ENCODE results near the gene TLL1. TPM values are rescaled to one million over a fixed set of nuclear protein-coding genes. Genes with fewer than 3 reads are reported as not detected.

TLL1 gene
- total RNA-seq, 1 experiment from 2014 or later = 0.37 TPM

DNA sequence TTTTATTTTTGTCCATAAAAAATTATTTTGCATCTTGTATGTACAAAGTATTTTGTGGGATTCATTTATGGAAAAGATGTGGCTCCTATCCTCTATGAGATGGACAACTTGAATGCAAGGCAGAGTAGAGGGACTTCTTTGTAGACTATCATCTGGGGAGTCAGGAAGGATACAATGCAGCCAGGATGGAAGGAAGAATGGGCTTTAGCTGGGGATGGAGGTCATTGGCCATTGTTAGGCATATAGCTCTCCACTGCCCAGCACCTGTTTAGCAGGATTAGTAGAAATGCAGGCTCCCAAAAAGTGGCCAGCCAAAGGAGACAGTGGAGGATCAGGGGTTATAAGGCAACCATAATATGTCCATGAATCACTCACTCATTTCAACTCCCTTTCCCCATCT, 5.1 kb upstream of the TLL1 start:
- no peak overlapping the region for H2AFZ ChIP-seq (ENCODE audit: low read depth, low read length, poor library complexity, severe bottlenecking)
- no peaks in the 10 kb centered on the region for H3K27me3 ChIP-seq (ENCODE audit: insufficient read depth, low read length)
- H3K9ac ChIP-seq (ENCODE audit: low read length) = no peak overlapping the region
- no peaks in the 10 kb centered on the region for H3K9me3 ChIP-seq (ENCODE audit: control insufficient read depth in 1 of 2, insufficient read depth in 1 of 2, low read depth in 1 of 2, low read length in 2 of 2)
- ChIA-PET CTCF (no interaction called here), RAD21 (ENCODE audit: low non-redundant PET in 1 of 2, low total read pairs in 2 of 2, uncharacterized antibody in 2 of 2, unreplicated experiment in 2 of 2) (no interaction called here), POLR2A (no interaction called here)
- intact Hi-C loops (cut with micrococcal nuclease) = no loop called here
- BruUV-seq (replicated peaks) = no TSS peak
- H3K9me2 ChIP-seq (ENCODE audit: insufficient read depth) = no peaks in the 10 kb centered on the region
- H3K36me3 ChIP-seq (ENCODE audit: control insufficient read depth in 1 of 2, insufficient read depth in 2 of 2, low read length in 2 of 2) = no peaks in the 10 kb centered on the region
- H3K4me3 ChIP-seq (replicated peaks in 1 of 2; ENCODE audit: low read depth in 1 of 2, low read length in 2 of 2) = no peak overlapping the region
- TF ChIP-seq RAD21 (IDR thresholded peaks at IDR 0.05; ENCODE audit: low read depth) = no peak
- TF ChIP-seq, protein P1, sequence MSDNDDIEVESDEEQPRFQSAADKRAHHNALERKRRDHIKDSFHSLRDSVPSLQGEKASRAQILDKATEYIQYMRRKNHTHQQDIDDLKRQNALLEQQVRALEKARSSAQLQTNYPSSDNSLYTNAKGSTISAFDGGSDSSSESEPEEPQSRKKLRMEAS (IDR thresholded peaks at IDR 0.05) = no peak
- no peak for TF ChIP-seq POLR2A (IDR thresholded peaks at IDR 0.05; ENCODE audit: borderline replicate concordance, extremely low read depth, insufficient read depth, insufficient read length)
- no peak overlapping the region for H3K27ac ChIP-seq (ENCODE audit: low read depth, low read length)
- H4K20me1 ChIP-seq (ENCODE audit: insufficient read depth) = no peaks in the 10 kb centered on the region
- peaks cover 6 to 11% of the 10 kb centered on the region in 2 experiments; a peak in 3 of 4 replicates for H3K4me1 ChIP-seq (ENCODE audit: control insufficient read depth in 1 of 2, insufficient read depth in 2 of 2, low read length in 2 of 2)
- no peaks in the 10 kb centered on the region for H3K79me2 ChIP-seq (ENCODE audit: insufficient read depth, low read length)
- DNase-seq (ENCODE audit: low read depth, low spot score) = no peak
- no peak for ATAC-seq
- H3K4me2 ChIP-seq (ENCODE audit: low read length) = no peak overlapping the region

DNA sequence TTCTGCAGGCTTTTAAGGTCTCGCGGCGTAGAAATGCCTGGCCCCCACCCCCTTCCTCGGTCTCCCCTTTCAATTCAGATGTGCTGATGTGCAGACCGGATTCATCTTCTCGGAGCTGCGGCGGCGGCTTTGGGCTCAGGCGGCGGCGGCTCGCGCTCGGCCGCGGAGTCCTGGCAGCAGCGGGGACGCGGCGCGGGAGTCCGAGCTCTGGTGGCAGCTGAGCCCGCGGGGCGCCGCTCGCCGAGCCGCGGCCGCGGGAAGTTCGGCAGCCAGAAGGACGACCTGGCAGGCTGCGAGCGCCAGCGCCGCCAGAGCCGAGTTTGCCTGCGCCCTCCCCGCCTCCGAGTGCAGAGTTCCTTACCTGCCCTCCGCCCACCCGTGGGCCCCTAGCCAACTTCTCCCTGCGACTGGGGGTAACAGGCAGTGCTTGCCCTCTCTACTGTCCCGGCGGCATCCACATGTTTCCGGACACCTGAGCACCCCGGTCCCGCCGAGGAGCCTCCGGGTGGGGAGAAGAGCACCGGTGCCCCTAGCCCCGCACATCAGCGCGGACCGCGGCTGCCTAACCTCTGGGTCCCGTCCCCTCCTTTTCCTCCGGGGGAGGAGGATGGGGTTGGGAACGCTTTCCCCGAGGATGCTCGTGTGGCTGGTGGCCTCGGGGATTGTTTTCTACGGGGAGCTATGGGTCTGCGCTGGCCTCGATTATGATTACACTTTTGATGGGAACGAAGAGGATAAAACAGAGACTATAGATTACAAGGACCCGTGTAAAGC, 448 bp downstream of the TLL1 start:
- peak overlapping the region; percentile 100 for H2AFZ ChIP-seq (ENCODE audit: low read depth, low read length, poor library complexity, severe bottlenecking)
- H3K4me2 ChIP-seq (ENCODE audit: low read length) = peak overlapping the region; percentile 95
- no TSS peak for BruUV-seq (replicated peaks)
- H3K9me2 ChIP-seq (ENCODE audit: insufficient read depth) = no peaks in the 10 kb centered on the region
- DNase-seq (ENCODE audit: low read depth, low spot score) (no peak), ATAC-seq (peak; percentile 65)
- H3K79me2 ChIP-seq (ENCODE audit: insufficient read depth, low read length) = no peaks in the 10 kb centered on the region
- no peaks in the 10 kb centered on the region for H3K9me3 ChIP-seq (ENCODE audit: control insufficient read depth in 1 of 2, insufficient read depth in 1 of 2, low read depth in 1 of 2, low read length in 2 of 2)
- H3K27ac ChIP-seq (ENCODE audit: low read depth, low read length) = peak overlapping the region; percentile 31; the same call in 1 of the 2 replicates
- no peaks in the 10 kb centered on the region for H4K20me1 ChIP-seq (ENCODE audit: insufficient read depth)
- peak overlapping the region; percentile 62 to 69 for H3K4me3 ChIP-seq (replicated peaks in 1 of 2; ENCODE audit: low read depth in 1 of 2, low read length in 2 of 2)
- H3K9ac ChIP-seq (ENCODE audit: low read length) = peak overlapping the region; percentile 48
- H3K4me1 ChIP-seq (ENCODE audit: control insufficient read depth in 1 of 2, insufficient read depth in 2 of 2, low read length in 2 of 2) = peaks cover 6 to 26% of the 10 kb centered on the region in 2 experiments; a peak in 3 of 4 replicates
- ChIA-PET RAD21 (ENCODE audit: low non-redundant PET in 1 of 2, low total read pairs in 2 of 2, uncharacterized antibody in 2 of 2, unreplicated experiment in 2 of 2) (no interaction called here), POLR2A (interaction anchor here (2.5 kb wide), 1 partner anchor 12 kb away, joined by 7 read pairs; no protein-coding TSS in a partner anchor), CTCF (no interaction called here)
- intact Hi-C loops (cut with micrococcal nuclease) = no loop called here
- no peaks in the 10 kb centered on the region for H3K36me3 ChIP-seq (ENCODE audit: control insufficient read depth in 1 of 2, insufficient read depth in 2 of 2, low read length in 2 of 2)
- TF ChIP-seq, protein P2, sequence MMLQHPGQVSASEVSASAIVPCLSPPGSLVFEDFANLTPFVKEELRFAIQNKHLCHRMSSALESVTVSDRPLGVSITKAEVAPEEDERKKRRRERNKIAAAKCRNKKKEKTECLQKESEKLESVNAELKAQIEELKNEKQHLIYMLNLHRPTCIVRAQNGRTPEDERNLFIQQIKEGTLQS (IDR thresholded peaks at IDR 0.05) = no peak
- TF ChIP-seq EGR1 (IDR thresholded peaks at IDR 0.05; ENCODE audit: low read depth) = peak; percentile 49; the same call in 1 of the 2 replicates
- TF ChIP-seq RAD21 (IDR thresholded peaks at IDR 0.05; ENCODE audit: low read depth) = no peak
- TF ChIP-seq SP1 (IDR thresholded peaks at IDR 0.05; ENCODE audit: low read depth) = no peak
- H3K27me3 ChIP-seq (ENCODE audit: insufficient read depth, low read length) = no peaks in the 10 kb centered on the region

Data from HCT116 (cell line).